ENCODE data around the gene UIMC1. TPM values are rescaled to one million over a fixed set of nuclear protein-coding genes. Genes with fewer than 3 reads are reported as not detected.

UIMC1 gene
- total RNA-seq, 1 experiment from 2014 or later: 53.0 TPM

DNA sequence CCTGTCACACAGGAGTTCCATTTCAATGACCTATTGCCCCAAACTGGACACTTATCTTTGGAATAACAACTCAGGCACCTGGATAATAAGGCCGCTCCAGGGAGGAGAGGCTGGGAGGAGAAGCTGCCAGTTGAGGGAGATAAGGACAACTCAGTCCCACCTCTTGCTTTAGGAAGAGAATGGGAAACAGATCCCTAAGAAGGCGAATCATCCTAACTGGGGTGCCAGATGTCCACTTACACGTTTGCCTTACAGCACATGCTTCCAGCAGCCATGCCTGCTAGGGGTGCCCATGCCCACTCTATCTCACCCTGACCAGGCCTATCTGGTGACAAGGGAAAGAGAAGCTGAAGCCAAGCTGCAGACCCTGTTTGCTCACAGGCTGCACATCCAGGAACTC is 113.9 kb downstream of the UIMC1 start:
- no peak overlapping the region for H2AFZ ChIP-seq (ENCODE audit: low read length)
- Mint-ChIP-seq H3K27me3 (ENCODE audit: low read depth) (peaks cover 13% of the 10 kb centered on the region), H3K27ac (no peak overlapping the region), H3K4me1 (peaks cover 4% of the 10 kb centered on the region in 2 experiments), H3K9me3 (no peaks in the 10 kb centered on the region), H3K4me3 (no peak overlapping the region), H3K36me3 (ENCODE audit: insufficient read depth in 1 of 3, low read depth in 3 of 3) (no peaks in the 10 kb centered on the region; a peak in 1 of 7 replicates)
- H4K20me1 ChIP-seq (ENCODE audit: control insufficient read depth, insufficient read depth, insufficient read length): no peaks in the 10 kb centered on the region
- no peak overlapping the region for H3T11ph ChIP-seq (ENCODE audit: low read length)
- H2AK5ac ChIP-seq (ENCODE audit: insufficient read length, low read length): no peak overlapping the region
- H2BK120ac ChIP-seq (ENCODE audit: low read depth, low read length, poor library complexity, severe bottlenecking): no peak overlapping the region
- no peaks in the 10 kb centered on the region for H3K79me1 ChIP-seq (ENCODE audit: insufficient read depth, low read depth, low read length, poor library complexity, severe bottlenecking)
- H3K56ac ChIP-seq (ENCODE audit: insufficient read length, low read depth, low read length): no peak overlapping the region
- H3K9ac ChIP-seq (ENCODE audit: extremely low read depth, insufficient read length, low read length): no peak overlapping the region
- no CpG with 5 or more reads among the region's 3 CpGs for WGBS (ENCODE audit: extremely low coverage, insufficient read length, low lambda C conversion rate)
- H4K91ac ChIP-seq (ENCODE audit: insufficient read length, low read depth, low read length): no peak overlapping the region
- no peak overlapping the region for H2BK12ac ChIP-seq (ENCODE audit: insufficient read length, low read depth, low read length)
- no peak overlapping the region for H3K23ac ChIP-seq (ENCODE audit: insufficient read length, low read depth, low read length)
- H3K4me2 ChIP-seq (ENCODE audit: insufficient read depth, insufficient read length, low read length): no peak overlapping the region
- no peak overlapping the region for H3K27ac ChIP-seq (ENCODE audit: insufficient read length, low read depth, low read length)
- no peak overlapping the region for H2BK20ac ChIP-seq (ENCODE audit: low read depth, low read length, poor library complexity, severe bottlenecking)
- H3K18ac ChIP-seq (ENCODE audit: insufficient read length, low read depth, low read length): no peak overlapping the region
- no peaks in the 10 kb centered on the region for H3K9me3 ChIP-seq (ENCODE audit: control insufficient read depth, low read depth, low read length)
- H2BK15ac ChIP-seq (ENCODE audit: low read depth, low read length): no peak overlapping the region
- H3K14ac ChIP-seq (ENCODE audit: insufficient read depth, low read length): no peak overlapping the region
- H3K4me1 ChIP-seq (ENCODE audit: insufficient read depth, low read length): no peaks in the 10 kb centered on the region
- no peaks in the 10 kb centered on the region for H3K23me2 ChIP-seq (ENCODE audit: insufficient read length, low read depth, low read length, poor library complexity, severe bottlenecking)
- no peaks in the 10 kb centered on the region for H3K79me2 ChIP-seq (ENCODE audit: insufficient read depth, low read length)
- no peak overlapping the region for H4K5ac ChIP-seq (ENCODE audit: insufficient read length, low read depth, low read length)
- TF ChIP-seq, protein P1, sequence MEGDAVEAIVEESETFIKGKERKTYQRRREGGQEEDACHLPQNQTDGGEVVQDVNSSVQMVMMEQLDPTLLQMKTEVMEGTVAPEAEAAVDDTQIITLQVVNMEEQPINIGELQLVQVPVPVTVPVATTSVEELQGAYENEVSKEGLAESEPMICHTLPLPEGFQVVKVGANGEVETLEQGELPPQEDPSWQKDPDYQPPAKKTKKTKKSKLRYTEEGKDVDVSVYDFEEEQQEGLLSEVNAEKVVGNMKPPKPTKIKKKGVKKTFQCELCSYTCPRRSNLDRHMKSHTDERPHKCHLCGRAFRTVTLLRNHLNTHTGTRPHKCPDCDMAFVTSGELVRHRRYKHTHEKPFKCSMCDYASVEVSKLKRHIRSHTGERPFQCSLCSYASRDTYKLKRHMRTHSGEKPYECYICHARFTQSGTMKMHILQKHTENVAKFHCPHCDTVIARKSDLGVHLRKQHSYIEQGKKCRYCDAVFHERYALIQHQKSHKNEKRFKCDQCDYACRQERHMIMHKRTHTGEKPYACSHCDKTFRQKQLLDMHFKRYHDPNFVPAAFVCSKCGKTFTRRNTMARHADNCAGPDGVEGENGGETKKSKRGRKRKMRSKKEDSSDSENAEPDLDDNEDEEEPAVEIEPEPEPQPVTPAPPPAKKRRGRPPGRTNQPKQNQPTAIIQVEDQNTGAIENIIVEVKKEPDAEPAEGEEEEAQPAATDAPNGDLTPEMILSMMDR (conservative IDR thresholded peaks at IDR 0.05): no peak
- no peak overlapping the region for H2BK5ac ChIP-seq (ENCODE audit: insufficient read length, low read length)
- no peak overlapping the region for H3K4ac ChIP-seq (ENCODE audit: low read depth, low read length)
- no peak for DNase-seq
- no peak overlapping the region for H4K8ac ChIP-seq (replicated peaks; ENCODE audit: insufficient read length, low read depth, low read length)
- H3K27me3 ChIP-seq (ENCODE audit: insufficient read depth, low read length): no peaks in the 10 kb centered on the region

All from H9 (cell line).